Measurements from ENCODE around the gene UBQLN1.

DNA sequence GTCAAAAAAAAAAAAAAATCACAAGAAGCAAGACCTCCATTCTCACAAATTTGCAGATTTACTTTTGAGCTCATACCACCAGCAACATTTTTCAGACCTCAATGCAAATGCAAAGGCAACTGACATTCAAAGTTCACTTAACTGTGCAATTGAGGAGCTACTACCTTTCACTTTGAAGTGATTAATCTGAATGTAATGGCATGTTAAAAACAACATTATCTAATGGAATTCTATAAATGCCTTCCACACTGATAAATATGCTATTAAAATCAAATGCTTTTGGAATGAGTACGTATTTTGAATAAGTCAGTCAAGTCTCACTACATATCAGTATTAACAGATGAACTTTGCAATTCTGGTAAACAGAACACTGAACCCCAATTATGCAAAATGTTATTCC, 32.3 kb downstream of the UBQLN1 start:
- TF ChIP-seq, protein P1, sequence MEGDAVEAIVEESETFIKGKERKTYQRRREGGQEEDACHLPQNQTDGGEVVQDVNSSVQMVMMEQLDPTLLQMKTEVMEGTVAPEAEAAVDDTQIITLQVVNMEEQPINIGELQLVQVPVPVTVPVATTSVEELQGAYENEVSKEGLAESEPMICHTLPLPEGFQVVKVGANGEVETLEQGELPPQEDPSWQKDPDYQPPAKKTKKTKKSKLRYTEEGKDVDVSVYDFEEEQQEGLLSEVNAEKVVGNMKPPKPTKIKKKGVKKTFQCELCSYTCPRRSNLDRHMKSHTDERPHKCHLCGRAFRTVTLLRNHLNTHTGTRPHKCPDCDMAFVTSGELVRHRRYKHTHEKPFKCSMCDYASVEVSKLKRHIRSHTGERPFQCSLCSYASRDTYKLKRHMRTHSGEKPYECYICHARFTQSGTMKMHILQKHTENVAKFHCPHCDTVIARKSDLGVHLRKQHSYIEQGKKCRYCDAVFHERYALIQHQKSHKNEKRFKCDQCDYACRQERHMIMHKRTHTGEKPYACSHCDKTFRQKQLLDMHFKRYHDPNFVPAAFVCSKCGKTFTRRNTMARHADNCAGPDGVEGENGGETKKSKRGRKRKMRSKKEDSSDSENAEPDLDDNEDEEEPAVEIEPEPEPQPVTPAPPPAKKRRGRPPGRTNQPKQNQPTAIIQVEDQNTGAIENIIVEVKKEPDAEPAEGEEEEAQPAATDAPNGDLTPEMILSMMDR (IDR thresholded peaks at IDR 0.05 in 4 of 5, conservative IDR thresholded peaks at IDR 0.05 in 1 of 5), result no peak
- no peak for TF ChIP-seq POLR2A (IDR thresholded peaks at IDR 0.05)

All from gastrocnemius medialis (tissue), 4 donors.